Activated B cell treated with CpG ODN at 0.5 μM for 24 hours (primary cell): Measurements from ENCODE around the gene CALHM3. TPM values are rescaled to one million over a fixed set of nuclear protein-coding genes. Genes with fewer than 3 reads are reported as not detected.

Experiments used
- ATAC-seq: fragments of 200-7000 bp; cut with Tn5 transposase; one replicate; pipeline ENCODE4 v1.10.0; 2021; ENCODE audit warnings: low read depth, mild to moderate bottlenecking, moderate library complexity
- CTCF ChIA-PET: fragments of 350-600 bp; sonication (Branson Sonifier 250); formaldehyde crosslinking; loops from one replicate; lab custom pipeline; 2021; ENCODE audit warnings: antibody characterized with exemption; lab: Charles Lee
- POLR2A ChIA-PET: fragments of 350-600 bp; sonication (Branson Sonifier 250); formaldehyde crosslinking; loops from one replicate; lab custom pipeline; 2021; ENCODE audit warnings: antibody characterized with exemption; lab: Charles Lee
- DNase-seq: peaks from one replicate; pipeline ENCODE4 v3.0.0; 2022
- H3K27ac Mint-ChIP-seq: one replicate; pipeline ENCODE4 v1.8.0; 2020; ENCODE audit warnings: mixed read lengths
- H3K27me3 Mint-ChIP-seq: one replicate; pipeline ENCODE4 v1.8.0; 2021; ENCODE audit warnings: mixed read lengths
- H3K36me3 Mint-ChIP-seq: one replicate; pipeline ENCODE4 v1.8.0; 2021; ENCODE audit warnings: low read depth, mixed read lengths
- H3K4me1 Mint-ChIP-seq: one replicate; pipeline ENCODE4 v1.8.0; 2021; ENCODE audit warnings: mixed read lengths
- H3K4me3 Mint-ChIP-seq: one replicate; pipeline ENCODE4 v1.8.0; 2020; ENCODE audit warnings: mild to moderate bottlenecking, mixed read lengths
- H3K9me3 Mint-ChIP-seq: one replicate; pipeline ENCODE4 v1.8.0; 2020; ENCODE audit warnings: mixed read lengths
- CTCF ChIP-seq: fragments of 200-600 bp; IDR thresholded peaks from one replicate; pipeline ENCODE4 v1.8.0; 2022; ENCODE audit warnings: antibody characterized with exemption, mild to moderate bottlenecking
- intact Hi-C: fragments of 100-400 bp; cut with micrococcal nuclease; formaldehyde crosslinking; loops from one replicate; pipeline ENCODE4 v1.15.1; 2024
- total RNA-seq: library from RNA; stranded (reverse); gene quantifications from 2 replicates; pipeline ENCODE4 v1.2.3, GENCODE V29; 2022

The CALHM3 gene
- total RNA-seq, 1 donor from 2014 or later: not detected

- intact Hi-C loops: no loop called here
- TF ChIP-seq CTCF: no peak
- ChIA-PET POLR2A (interaction anchor here (1.4 kb wide), 1 partner anchor 9 kb away, joined by 4 read pairs; no protein-coding TSS in a partner anchor), CTCF (no interaction called here)
- DNase-seq (no peak), ATAC-seq (no peak)
- Mint-ChIP-seq H3K27ac (no peak overlapping the region), H3K4me3 (no peak overlapping the region), H3K4me1 (peaks cover 15% of the 10 kb centered on the region), H3K9me3 (no peaks in the 10 kb centered on the region), H3K27me3 (peaks cover 2% of the 10 kb centered on the region), H3K36me3 (no peaks in the 10 kb centered on the region)
Measured at GRCh38 chr10:103457896-103458583, 21.0 kb downstream of the CALHM3 start.

GRCh38 chr10:103457176-103457712, 21.8 kb downstream of the CALHM3 start:
- no peak for TF ChIP-seq CTCF
- intact Hi-C loops: no loop called here
- ATAC-seq: no peak
- ChIA-PET POLR2A (interaction anchor here (0.7 kb wide), 1 partner anchor 9 kb away, joined by 3 read pairs; no protein-coding TSS in a partner anchor), CTCF (no interaction called here)
- no peak for DNase-seq
- Mint-ChIP-seq H3K36me3 (no peaks in the 10 kb centered on the region), H3K27me3 (peaks cover 2% of the 10 kb centered on the region), H3K4me3 (no peak overlapping the region), H3K27ac (no peak overlapping the region), H3K9me3 (no peaks in the 10 kb centered on the region), H3K4me1 (peaks cover 23% of the 10 kb centered on the region)

- H3K4me3 Mint-ChIP-seq: no peak overlapping the region
- POLR2A ChIA-PET: interaction anchor here (5.9 kb wide), 1 partner anchor 15 kb away, joined by 58 read pairs; no protein-coding TSS in a partner anchor
- H3K27me3 Mint-ChIP-seq: peaks cover 2% of the 10 kb centered on the region
- H3K36me3 Mint-ChIP-seq: no peaks in the 10 kb centered on the region
- no peak overlapping the region for H3K27ac Mint-ChIP-seq
- ATAC-seq: no peak
- no peak for TF ChIP-seq CTCF
- no peak for DNase-seq
- CTCF ChIA-PET: no interaction called here
- peaks cover 28% of the 10 kb centered on the region for H3K4me1 Mint-ChIP-seq
- intact Hi-C loops: no loop called here
- no peaks in the 10 kb centered on the region for H3K9me3 Mint-ChIP-seq
Measured at GRCh38 chr10:103456074-103456660, 22.9 kb downstream of the CALHM3 start.

GRCh38 chr10:103455235-103455634, 23.8 kb downstream of the CALHM3 start:
- TF ChIP-seq CTCF: no peak
- peaks cover 37% of the 10 kb centered on the region for H3K4me1 Mint-ChIP-seq
- no peak for ATAC-seq
- DNase-seq: no peak
- H3K27me3 Mint-ChIP-seq: peaks cover 2% of the 10 kb centered on the region
- H3K9me3 Mint-ChIP-seq: no peaks in the 10 kb centered on the region
- H3K27ac Mint-ChIP-seq: no peak overlapping the region
- no peak overlapping the region for H3K4me3 Mint-ChIP-seq
- peaks cover 4% of the 10 kb centered on the region for H3K36me3 Mint-ChIP-seq
- intact Hi-C loops: no loop called here
- ChIA-PET CTCF (no interaction called here), POLR2A (interaction anchor here (5.9 kb wide), 1 partner anchor 16 kb away, joined by 58 read pairs; no protein-coding TSS in a partner anchor)

GRCh38 chr10:103454026-103454425, 25.0 kb downstream of the CALHM3 start:
- H3K27me3 Mint-ChIP-seq: peaks cover 2% of the 10 kb centered on the region
- ATAC-seq: no peak
- intact Hi-C loops: loop anchor here (5.0 kb wide), 1 partner anchor 37 kb away; no protein-coding TSS in a partner anchor
- DNase-seq: no peak
- H3K36me3 Mint-ChIP-seq: peaks cover 15% of the 10 kb centered on the region
- no peak for TF ChIP-seq CTCF
- H3K27ac Mint-ChIP-seq: no peak overlapping the region
- H3K4me1 Mint-ChIP-seq: peaks cover 39% of the 10 kb centered on the region
- POLR2A ChIA-PET: interaction anchor here (0.6 to 5.9 kb wide), 3 partner anchors 13 to 22 kb away, joined by 3 to 58 read pairs (median 5); no protein-coding TSS in a partner anchor
- CTCF ChIA-PET: no interaction called here
- H3K9me3 Mint-ChIP-seq: no peaks in the 10 kb centered on the region
- no peak overlapping the region for H3K4me3 Mint-ChIP-seq
